SIG-M5 treated with dmso at 0.1 percent for 504 hours (cell line): Measurements from ENCODE around the gene KIAA1671.

Source experiments
- DNase-seq: peaks from one replicate; lab custom pipeline; 2025; ENCODE audit not compliant: unreplicated experiment; lab: John Stamatoyannopoulos, UW

KIAA1671 gene

DNA sequence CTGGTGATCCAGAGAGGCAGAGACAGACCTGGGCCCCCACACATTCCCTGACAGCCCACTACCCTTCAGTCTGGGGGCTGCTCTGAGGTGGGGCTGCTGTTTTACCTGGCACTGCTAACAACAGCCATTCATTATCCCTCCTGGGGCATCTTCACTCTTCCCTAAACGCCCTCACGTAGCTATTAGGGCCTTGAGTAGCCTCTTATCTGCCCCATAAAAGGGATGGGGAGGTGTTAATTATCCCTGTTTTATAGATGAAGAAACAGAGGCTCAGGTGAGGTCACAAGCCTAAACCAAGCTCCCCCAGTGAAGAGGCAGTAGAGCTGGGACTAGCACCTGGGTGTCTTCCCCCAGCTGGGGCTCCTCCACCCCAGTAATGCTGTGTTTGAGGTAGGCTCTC lies 79.5 kb downstream of the KIAA1671 start:
- DNase-seq, result no peak

DNA sequence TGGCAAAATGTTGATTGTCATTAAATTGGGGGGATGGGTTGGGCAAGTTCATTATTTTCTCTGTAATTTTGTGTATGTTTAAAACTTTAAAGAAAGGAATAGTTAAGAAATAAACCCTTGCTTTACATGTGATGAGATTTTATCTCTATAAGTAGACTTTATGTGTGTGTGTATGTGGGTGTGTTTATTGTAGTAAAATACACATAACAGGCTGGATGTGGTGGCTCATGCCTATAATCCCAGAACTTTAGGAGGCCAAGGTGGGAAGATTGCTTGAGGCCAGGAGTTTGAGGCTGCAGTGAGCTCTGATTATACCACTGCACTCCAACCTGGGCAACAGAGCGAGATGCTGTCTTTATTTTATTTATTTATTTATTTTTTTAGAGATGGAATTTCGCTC lies 83.2 kb downstream of the KIAA1671 start:
- DNase-seq, result no peak

DNA sequence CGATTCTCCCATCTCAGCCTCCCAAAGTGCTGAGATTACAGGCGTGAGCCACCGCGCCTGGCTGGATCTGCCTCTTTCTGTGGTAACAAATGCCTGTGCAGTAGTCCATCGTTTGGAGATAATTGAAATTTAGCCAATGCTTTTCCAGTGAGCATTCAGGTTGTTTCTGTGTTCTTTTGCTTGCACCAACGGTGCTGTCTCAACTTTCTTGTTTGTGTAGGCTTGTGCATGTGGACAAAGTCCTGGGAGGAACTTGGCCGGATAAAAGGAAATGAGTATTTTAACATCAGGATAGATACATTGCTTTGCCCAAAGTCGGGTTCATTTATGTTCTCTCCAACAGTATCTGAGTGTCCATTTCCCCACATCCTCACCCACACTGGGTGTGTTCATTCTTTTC lies 85.7 kb downstream of the KIAA1671 start:
- no peak for DNase-seq

DNA sequence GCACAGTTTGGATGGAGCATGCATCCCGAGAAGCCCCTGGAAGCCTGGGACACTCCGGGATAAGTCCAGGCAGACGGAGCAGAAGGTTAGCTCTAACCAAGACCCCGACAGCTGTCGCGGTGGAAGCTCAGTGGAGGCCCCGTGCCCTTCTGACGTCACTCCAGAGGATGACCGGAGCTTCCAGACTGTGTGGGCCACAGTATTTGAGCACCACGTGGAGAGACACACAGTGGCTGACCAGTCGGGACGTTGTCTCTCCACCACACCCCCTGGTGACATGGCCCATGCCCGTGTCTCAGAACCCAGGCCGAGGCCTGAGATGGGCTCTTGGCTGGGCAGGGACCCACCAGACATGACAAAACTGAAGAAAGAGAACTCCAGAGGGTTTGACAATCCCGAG lies 86.3 kb downstream of the KIAA1671 start:
- DNase-seq, result no peak

DNA sequence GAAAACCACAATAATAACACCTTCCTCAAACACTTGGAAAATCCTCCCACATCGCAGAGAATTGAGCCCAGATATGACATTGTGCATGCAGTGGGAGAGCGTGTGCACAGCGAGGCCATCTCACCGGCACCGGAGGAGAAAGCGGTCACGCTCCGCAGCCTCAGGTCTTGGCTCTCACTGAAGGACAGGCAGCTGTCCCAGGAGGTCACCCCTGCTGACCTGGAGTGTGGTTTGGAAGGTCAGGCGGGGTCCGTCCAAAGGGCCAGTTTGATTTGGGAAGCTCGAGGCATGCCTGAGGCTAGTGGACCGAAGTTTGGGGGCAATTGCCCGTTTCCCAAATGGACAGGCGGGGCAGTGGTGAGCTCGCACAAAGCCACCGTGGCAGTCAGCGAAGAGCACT lies 86.7 kb downstream of the KIAA1671 start:
- DNase-seq, result no peak

DNA sequence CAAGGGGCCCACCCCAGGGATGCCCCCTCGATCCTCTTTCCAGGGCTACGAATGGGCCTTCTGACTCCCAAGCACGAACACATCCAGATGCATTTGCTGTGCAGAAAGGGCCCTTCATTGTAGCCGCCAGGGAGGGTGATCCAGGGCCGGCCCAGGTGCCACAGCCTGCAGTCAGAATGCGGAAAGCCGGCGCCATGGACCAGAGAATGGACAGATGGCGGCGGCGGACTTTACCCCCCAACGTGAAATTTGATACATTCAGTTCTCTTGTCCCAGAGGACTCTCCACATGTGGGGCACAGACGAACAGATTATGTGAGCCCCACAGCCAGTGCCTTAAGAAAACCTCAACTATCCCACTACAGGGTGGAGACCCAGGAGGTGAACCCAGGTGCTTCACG lies 87.2 kb downstream of the KIAA1671 start:
- no peak for DNase-seq

DNA sequence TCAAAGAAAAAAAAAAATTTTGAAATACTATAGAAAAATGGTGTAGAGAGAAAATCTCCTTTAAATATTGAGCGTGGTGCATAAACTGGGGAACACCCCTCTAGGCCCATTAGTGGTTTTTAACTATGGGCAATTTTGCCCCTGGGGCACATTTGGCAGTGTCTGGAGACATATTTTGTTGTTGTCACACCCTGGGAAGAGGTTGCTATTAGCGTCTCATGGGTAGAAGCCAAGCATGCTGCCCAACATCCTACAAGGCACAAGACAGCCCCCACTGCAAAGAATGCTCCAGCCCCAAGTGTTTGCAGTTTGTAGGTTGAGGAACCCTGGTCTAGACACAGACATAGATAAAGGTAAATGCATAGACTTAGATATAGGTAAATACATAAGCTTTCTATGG lies 92.6 kb downstream of the KIAA1671 start:
- no peak for DNase-seq

DNA sequence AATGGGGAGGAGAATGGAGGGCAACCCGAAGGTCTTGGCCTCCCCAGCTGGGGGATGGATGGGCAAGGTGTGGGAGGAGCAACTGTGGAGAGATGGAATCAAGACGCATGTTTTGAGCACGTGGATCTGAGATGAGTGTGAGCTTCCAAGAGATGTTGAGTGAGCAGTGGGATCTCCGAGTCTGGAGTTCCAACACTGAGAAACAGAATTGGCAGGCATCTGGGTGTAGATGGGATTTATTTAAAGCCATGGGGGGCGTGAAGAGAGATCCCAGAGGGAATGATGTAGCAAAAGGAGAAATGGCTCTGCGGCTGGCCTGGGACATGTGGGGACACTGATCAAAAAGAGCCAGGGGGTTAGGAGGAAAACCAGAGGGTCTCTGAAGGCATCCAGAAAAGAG lies 95.6 kb downstream of the KIAA1671 start:
- no peak for DNase-seq

DNA sequence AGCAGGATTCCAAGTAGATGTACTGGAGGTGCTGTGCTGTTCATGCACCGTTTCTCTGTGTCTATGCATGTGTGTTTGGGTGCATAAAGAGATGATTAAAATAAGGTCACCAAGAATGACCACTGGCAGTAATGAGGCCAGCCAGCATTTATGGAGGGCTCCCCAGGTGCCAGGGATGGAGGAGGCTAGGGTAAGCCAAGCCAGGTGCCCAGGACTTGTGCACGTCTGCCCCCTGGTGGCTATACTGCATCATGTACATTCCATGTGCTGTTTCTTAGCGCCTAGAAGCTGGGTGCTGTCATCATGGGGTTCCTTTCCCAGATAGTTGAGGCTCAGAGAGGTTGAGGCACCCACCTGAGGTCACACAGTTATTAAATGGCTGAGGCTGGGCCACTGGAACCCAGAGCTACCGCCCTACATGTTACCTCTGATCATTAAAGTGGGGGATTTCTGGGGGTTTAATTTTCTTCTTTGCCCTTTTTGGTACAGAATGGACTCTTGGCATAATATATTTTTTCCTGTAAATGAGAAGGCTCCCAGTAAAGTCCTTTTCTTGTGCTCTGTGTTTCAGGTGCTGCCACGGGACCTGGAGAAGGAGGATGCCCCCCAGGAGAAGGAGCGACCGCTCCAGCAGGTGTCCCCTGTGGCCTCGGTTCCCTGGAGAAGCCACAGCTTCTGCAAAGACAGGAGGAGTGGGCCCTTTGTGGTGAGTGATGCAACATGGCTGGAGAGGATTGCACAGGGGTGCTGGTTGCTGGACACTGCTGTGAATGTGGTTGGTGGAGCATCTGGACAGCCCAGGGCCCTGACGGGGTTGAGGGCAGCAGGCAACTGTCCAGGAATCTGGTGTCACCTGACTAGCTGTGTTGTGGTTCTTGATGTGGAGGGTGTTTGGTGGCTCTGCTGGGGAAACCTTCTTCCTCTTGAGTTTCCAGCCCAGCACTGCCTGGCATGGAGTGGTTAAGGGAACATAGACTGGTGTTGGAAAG lies 96.4 kb downstream of the KIAA1671 start:
- DNase-seq, result peak; percentile 43

DNA sequence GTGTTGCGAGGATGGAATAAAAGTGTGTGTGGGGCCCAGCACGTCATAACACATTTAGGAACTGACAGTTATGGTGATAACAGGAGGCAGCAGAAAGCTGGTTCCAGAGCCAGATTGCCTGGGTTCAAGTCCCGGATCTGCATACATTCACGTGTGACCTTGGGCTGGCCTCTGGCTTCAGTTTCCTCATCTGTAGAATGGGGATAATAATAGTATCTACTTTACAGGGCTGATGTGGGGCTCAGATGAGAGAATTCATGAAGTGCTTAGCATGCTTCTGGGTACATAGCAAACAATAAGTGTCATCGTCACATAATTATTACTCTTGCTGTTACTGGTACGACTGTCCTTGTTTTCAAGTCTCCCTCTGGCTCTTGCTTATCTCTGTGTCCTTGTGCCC lies 97.3 kb downstream of the KIAA1671 start:
- no peak for DNase-seq

DNA sequence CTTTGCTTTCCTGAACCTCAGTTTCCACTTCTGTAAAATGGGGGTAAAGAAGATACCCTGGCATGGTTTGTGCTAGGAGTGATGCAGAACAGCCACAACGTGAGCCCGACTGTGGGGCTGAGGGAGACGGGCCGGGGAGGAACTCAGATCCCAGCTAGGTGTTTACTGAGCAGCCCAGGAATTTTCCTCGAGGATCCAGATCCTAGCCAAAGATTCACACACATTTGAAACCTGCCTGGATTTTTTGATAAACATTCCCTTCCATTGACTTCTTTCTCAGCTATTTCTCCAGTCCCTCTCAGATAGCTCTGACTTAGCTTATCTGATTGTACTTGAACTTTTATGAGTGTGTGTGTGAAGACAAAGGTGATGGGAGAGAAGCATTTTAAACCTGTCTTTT lies 98.0 kb downstream of the KIAA1671 start:
- no peak for DNase-seq

DNA sequence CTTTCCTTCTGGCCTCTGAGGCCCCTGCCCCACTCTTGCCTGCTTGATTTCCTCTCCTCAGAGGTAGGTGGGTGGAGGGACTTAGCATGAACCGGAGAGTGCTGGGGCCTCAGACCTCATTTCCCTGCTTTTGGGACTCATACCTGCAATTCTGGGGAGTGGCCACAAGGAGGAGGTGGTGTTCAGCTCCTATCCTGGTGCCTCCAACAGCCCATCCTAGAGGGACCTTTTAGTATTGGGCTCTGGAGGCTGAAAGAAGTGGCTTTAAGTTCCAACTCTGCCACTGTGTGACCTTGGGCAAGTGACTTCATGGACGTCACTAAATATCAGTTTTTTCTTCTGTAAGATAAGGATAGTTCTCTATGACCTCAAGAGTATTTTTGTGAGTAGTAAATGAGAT lies 98.6 kb downstream of the KIAA1671 start:
- DNase-seq, result no peak

DNA sequence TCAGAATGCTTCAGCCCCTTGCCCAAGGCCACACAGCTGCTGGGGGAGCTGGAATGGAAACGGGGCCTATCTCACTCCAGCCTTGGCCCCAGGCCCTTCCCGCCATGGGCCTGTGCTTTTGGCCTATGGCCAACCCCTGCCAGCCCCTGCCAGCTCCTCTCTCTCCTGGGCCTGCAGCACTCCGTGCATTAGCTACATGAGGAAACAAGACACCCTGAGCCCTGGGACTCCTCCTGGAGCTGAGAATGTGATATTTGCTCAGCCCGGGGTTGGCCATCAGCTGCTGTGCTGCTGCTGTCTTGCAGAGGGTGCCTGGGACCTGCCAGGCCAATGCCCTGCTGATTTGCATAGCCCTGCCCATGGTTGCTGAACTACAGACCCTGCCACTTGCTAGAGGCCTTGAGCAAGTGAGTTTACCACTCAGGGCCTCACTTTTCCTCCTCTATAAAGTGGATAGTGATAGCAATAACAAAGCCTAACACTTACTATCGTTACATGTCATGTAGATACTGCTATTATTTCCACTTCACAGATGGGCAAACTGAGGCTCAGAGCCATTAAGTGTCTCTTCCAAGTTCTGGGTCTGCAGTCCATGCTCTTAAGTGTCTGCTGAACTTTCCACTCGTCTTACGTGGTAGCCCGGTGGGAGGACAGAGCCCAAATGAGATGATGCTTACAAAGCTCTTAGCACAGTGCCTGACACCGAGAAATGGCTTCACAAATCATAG lies 99.6 kb downstream of the KIAA1671 start:
- DNase-seq, result no peak

DNA sequence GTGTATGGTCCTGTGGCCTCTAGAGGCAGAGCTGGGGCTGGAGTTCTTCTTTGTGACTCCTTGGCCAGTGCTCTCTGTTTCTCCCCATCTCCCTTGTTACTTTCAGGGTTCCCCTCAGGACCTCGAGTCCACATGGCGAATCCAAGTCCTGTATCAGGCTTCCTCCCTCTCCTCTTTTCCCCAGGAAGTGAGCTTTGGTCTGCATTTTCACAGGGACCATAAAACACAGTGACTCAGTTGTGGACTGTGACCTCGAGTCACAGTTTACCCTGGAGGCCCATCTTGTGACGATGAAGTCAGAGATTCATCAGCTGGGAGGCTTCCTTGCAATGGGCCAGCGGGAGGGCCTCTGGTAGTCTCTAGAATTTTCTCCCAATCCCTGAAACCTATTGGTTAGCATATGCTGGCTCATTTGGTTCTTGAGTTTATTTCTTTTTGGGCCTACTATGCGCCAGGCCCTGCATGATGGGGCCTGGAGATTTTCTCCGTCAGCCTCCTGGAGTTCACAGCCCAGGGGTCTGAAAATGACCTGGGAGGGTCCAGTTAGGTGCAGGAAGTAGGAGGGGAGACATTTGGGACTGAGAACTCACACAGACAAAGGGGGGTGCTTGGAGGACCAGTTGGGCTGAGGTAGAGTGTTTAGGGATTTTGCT lies 100.8 kb downstream of the KIAA1671 start:
- DNase-seq, result no peak

DNA sequence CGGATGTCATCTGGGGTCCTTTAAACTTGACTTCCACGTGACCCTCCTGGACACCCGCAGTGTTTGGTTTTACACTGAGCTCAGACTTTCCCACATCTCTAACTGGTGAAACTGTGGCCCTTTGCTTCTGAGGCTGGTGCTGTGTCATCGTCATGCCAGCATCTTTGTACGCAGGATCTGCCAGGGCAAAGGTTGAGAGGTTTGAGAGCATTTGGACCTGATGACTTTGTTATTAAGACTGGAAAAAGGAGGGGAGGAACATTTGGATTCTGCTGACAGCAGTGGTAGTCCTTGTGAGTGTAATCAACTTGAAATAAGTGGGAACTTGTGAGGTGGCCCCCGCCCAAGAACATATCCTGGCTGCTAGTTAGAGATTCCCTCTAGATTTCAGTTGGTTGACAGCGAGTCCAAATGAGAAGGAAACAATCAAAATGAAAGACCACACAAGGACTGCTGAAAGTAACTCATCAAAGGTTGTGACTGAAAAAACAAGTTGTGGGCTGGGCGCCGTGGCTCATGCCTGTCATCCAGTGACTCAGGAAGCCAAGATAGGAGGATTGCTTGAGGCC lies 102.5 kb downstream of the KIAA1671 start:
- DNase-seq, result no peak

DNA sequence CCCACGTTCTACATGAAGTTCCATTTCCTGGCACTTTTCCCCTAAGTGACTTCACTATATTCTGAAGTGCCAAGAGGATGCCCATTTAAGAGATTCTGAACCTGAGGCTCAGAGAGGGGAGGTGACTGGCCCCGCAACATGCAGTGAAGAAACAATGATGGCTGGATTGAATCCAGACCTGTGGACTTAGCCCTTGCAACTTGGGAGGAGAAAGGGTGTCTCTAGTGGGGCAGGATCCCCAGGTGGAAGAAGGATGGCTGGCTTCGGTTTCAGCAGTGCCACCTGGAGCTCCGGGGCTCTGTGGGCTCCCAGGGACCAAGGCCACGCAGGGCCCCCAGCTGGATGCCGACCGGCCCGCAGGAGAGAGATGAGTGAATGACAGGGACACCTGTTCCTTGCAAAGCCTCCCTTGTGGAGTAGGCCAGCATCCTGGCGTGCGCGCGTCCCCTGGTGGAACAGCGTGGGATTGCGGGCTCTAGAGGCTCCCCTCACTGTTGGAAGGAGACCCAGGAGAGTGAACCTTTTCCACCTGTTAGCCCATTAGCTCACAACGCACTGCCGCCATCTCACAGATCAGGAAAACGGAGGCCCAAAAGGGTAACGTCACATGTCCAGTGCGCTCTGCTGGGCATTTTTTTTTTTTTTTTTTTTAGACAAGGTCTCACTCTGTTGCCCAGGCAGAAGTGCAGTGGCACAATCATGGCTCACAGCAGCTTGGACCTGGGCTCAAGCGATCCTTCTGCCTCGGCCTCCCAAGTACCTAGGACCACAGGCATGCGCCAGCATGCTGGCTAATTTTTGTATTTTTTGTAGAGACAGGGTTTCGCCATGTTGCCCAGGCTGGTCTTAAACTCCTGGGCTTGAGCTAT lies 104.7 kb downstream of the KIAA1671 start:
- DNase-seq, result peak; percentile 33

DNA sequence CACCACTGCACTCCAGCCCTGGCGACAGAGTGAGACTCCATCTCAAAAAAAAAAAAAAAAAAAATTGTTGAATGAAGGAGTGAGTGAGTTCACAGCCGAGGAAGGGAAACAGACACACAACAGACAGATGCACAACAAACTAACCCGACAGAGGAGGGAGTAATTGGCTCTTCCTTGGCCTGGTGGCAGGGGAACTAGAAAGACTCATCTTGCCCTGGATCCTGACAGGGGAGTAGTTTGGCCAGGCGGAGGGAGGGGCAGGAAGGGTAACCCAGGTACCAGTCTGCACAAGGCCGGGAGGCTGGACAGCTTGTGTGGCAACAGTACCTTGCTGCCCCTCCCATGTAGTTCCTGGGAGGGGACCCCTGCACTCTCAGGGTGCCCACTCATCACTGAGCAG lies 106.9 kb downstream of the KIAA1671 start:
- DNase-seq, result no peak

DNA sequence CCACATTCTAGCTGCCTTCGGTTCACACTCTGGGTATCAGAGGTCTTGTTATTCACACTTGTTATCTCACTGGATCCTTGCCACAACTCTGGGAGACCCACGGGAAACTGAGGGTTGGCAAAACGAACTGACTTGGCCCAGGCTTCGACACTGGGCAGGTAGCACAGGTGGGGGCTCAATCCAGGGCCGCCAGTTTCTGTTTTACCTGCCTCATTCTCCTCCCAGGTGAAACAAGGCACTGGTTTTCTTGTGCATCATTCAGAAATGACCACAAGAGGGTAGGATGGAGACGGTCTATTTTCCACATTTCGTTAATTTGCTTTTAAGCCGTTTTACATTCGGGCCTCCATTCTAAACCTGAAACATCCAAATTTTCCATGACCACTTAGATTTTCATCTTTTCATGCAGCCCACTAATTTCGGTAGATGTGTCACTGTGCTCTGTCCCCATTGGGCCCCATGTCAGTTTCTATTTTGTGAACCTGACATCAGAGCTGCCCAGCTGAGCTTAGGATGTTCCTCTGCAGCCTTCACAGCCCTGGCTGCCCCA lies 108.1 kb downstream of the KIAA1671 start:
- no peak for DNase-seq

DNA sequence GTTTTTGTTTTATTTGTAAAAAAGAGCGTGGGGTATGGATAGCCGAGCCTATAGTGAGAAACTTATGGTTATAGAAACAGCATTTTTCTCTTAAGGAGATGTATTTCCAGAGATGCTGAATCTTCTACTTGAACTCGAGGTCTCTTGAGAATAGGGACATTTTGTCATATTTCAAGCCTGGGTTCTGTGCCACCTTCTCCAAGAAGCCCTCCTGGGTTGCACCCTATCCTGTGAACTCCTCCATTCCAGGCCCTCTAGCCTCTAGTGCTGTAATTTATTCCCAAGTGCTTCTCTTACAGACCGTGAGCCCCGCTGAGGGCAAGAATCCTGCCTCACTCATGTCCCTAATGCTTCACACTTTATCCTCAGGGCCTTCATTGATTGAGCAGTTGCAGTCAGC lies 108.6 kb downstream of the KIAA1671 start:
- DNase-seq, result no peak
